HG02852 (cell line): Measurements from ENCODE around the gene FUT7.

ENCODE experiments used
- ATAC-seq: cut with Tn5 transposase; IDR thresholded peaks from one replicate; pipeline ENCODE4 v1.9.1; 2021; ENCODE audit warnings: mild to moderate bottlenecking, moderate library complexity; ENCODE audit not compliant: unreplicated experiment

The FUT7 gene

GRCh38 chr9:137020771-137021567 lies 10.9 kb downstream of the FUT7 start:
- no peak for ATAC-seq

- no peak for ATAC-seq
Observed at GRCh38 chr9:137019891-137020683, 11.8 kb downstream of the FUT7 start.

GRCh38 chr9:137018761-137019559 lies 12.9 kb downstream of the FUT7 start:
- no peak for ATAC-seq

DNA sequence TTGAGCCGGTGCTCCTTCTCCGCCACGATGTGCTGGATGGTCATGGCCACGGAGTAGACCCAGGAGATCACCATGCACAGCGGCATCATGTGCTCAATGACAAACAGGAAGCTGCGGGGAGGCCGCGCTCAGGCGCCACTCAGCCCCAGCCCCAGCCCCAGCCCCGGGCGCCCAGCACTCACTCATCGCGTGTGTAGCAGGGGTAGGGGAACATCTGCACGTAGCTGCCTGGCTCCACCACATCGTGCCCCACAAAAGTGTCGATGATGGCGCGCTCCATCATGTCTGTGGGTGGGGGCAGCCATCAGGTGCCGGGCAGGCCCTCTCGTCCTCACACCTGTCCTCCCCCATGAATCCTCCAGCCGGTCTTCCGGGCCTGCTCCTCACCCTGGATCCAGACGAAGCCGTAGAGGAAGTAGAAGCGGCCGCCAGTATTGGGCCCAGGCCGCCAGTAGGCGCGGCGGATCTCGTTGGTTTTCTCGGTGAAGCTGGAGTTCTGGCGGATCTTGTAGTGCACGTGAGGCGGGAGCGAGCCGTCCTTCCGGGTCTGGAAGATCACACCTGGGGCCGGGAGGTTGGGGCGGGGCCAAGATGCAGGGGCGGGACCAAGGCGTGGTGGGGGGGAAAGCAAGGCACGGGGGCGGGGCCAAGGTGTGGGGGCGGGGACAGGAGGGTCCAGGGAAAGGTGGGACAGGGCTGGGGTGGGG lies 13.9 kb downstream of the FUT7 start:
- ATAC-seq, result no peak

- no peak for ATAC-seq
Observed at GRCh38 chr9:137017071-137017470, 14.8 kb downstream of the FUT7 start.

DNA sequence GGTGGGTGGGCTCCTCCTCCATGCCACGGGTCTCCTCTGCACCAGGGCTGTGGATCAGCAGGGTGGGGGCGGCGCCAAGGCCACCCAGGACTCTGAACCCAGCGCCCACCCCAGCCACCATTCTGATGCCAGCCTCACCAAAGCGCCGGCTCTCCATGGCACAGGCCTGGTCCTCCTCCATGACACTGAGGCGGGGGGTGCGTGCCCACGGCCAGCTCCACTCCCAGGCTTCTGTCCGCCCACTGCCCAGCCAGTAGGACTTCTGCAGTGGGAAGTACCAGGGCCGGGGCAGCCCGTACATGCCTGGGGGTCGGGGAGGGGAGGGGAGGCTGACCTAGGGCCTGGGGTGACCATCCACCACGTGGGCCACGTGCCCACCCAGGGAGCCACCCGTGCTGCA lies 15.5 kb downstream of the FUT7 start:
- no peak for ATAC-seq

GRCh38 chr9:137015976-137016375 lies 15.9 kb downstream of the FUT7 start:
- ATAC-seq, result no peak

- no peak for ATAC-seq
Observed at GRCh38 chr9:137015540-137015930, 16.4 kb downstream of the FUT7 start.

DNA sequence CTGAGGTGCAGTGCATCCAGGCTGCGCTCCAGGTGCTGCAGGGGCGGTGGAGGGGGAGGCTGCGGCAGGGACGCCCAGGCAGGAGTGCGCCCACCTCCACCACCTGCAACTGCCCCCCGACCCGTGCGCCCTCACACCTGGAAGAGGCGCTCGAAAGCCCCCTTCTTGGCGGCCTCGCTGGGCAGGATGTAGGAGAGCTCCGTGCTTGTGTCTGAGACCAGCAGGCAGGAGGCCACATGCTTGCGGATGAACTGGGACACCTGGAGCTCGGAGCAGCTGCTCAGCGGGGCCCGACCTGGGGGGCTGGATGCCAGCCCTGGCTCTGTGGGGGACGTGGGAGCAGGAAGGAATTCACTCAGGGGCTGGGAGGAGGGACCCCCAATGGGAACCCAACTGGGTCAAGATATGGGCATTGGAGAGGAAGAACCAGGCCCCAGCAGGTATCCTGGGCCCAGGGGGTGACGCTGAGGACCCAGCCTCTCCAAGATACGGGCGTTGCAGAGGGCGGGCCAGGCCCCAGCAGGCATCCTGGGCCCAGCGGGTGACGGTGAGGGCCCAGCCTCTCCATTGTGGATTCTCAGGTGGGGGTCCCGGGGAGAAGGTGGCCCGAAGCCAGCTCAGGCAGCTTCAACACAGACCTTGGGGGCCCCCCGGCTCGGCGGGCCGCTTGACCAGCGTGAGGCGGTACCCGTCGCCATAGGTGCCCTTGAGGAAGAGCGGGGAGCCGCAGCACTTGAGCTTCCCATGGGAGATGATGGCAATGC lies 16.9 kb downstream of the FUT7 start:
- no peak for ATAC-seq

DNA sequence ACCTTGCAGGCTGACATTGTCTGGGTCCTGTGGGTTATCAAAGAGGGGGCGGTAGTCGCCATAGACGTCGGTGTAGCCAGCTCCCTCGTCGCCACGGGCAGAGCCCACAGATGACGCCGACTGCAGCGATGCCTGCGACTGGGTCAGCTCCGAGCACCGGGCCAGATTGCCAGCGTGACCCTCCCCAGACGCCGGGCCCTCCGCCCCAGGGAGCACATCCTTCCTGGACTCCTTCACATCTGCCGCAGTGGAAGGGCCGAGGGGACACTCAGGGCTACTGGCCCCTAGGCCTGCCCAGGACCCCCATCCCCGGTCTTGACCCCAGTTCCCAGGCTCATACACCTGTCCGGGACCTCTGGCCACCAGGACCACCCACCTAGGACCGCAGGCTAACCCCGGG lies 17.7 kb downstream of the FUT7 start:
- ATAC-seq, result no peak

DNA sequence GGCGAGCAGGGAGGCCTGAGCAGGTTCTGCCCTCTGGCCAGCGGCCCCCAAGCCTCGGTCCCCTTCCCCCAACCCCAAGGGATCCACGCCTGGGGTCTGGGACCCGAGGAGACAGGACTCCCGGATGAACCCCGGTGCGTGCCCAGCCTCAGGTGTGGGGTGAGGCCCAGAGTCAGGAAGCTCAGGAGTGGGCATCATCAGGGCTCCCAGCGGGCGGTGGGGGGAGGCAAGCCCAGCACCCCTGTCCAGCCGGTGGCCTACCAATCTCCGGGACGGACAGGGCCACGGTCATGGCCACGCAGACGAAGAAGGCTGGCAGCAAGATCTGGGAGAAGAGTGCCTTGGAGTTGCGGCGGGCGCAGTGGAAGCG lies 18.3 kb downstream of the FUT7 start:
- ATAC-seq, result no peak

DNA sequence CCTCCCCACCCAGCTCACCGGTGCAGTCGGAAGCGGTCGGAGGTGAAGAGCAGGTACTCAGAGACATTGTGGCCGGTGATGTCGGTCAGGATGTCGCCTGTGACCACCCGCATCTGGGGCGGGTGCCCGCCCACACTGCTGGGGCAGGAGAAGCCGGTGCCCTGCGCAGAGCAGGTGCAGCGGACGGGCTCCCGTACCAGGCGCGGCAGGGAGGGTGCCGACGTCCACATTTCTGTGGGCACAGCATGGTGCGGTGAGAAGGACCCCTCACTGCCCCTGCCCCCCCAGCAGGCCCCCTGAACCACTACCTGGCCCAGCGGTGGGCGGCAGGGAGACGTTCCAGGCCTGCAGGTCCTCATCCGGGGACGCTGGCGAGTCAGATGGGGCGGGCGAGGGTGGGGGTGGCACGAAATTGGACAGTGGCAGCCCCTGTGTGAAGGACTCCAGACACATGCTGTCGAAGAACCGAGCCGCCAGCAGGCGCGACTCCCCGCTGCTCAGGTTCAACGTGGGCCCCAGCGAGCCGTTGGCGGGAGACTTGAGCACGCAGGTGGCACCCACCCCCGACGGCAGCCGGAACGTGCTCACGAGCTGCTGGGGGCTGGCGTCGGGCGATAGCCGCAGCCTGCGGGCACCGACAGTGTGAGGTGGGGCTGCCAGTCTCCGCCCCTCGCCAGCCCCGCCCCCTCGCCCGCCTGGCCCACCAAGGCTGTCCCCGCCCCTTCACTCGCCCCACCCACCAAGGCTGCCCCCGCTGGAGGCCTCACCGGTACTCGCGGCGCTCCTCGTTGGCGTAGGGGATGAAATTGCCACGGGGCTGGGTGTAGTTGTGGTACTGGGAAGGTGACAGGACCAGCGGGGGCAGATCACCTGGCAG lies 19.0 kb downstream of the FUT7 start:
- no peak for ATAC-seq

DNA sequence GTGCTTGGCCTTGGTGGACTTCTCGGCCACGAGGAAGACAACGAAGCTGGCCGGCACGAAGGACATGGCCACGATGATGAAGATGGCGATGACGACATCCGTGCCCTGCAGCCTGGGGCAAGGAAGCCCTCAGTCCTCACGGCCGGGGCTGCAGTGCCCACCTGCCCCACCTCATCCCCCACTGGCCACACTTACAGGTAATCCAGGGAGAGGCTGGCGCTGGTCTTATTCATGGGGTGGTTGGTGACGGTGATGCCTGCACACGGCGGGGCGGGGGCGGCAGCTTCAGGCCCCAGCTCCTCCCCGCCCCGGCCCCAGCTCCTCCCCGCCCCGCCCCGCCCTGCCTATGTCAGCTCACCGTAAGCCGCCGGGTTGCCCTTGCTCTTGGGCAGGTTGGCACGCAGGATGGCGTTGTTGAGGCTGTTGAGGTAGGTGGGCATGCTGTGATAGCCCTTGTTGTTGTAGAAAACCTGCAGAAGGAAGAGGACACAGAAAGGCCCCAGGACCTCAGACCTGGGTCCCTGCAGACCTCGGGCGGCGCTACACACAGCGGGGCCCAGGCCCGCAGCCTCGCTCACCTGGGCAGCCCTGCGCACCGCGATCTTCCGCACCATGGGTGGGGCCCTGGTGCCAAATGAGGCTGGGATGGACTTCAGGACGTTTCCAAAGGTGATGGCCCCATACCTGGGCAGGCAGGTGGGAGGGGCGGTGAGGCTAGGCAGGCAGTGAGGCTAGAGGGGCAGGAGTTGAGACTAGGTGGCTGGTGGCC lies 19.8 kb downstream of the FUT7 start:
- ATAC-seq, result no peak

DNA sequence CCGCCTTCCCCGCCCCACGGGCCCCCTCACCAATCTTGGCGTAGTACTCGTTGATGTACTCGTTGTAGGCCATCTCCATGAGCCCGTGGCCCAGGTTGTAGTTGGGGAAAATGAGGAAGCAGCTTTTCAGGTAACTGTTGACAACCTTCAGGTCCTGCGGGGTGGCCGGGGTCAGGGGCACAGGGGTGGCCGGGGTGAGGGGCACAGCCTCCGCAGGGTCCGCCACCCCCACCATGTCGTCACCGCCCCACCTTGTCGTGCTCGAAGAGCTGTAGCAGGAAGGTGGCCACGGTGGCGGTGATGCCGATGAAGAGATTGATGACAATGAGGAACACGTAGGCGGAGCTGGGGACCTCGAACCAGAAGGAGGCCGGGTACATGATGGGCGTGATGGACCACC lies 20.7 kb downstream of the FUT7 start:
- no peak for ATAC-seq

- ATAC-seq, result no peak
Observed at GRCh38 chr9:137009938-137010732, 21.8 kb downstream of the FUT7 start.

DNA sequence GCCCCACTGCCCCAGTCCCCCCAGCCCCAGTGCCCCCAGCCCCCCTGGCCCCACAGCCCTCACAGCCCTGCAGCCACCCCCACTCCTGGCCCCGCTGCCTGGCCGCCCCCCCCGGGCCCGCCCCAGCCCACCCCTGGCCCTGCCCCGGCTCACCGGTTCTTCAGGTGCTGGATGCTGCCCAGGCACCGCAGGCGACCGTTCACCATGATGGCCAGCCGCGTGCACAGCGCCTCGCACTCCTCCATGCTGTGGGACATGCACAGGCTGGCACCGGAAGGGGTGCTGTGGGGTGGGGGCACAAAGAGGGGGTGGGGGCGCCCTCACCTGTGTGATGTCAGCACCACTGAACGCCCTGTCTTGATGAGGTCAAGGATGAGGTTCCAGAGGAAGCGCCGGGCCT lies 22.7 kb downstream of the FUT7 start:
- ATAC-seq, result no peak

DNA sequence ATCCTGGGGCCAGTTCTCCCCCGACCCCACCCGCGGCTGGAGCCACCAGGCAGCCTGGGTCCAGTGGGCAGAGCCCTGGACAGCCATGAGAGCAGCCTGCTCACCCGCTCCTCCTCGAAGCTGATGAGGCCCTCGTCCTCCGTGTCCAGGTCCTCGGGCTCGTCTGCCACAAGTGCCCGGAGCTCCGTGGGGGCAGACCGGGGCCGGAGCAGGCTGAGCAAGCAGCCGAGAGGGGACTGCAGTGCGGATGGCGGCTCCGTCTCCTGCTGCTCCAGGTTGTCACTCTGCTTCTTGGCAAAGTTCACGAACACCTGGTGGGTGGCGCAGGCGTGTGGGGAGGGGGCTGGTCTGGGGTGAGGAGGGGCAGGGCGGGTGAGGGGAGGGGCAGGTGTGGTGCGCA lies 23.6 kb downstream of the FUT7 start:
- no peak for ATAC-seq

GRCh38 chr9:137007816-137008270 lies 24.0 kb downstream of the FUT7 start:
- no peak for ATAC-seq
